Measurements from ENCODE around the gene ERICH6B.

ERICH6B gene

DNA sequence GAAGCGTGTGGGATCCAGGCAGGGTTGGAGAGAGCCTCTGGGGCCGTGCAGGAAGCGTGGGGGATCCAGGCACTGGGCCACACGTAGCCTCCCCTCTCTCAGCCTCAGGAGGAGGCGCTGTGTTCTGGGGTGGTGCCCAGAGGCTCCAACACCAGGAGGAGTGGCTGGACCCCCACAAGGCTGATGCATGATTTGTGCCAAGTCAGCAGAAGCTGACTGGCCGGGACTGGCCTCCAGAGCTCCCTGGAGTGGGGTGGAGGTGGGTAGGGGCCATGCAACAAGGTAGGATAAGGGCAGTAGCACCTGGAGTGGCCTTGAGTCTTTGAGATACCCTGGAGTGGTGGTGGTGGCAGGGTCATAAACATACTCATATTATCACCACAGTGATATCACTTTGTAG lies 75.3 kb downstream of the ERICH6B start:
- DNase-seq (ENCODE audit: low read depth in 1 of 2, low spot score in 1 of 2), result no peak
- no peak overlapping the region for H3K4me3 ChIP-seq (replicated peaks; ENCODE audit: insufficient read depth, low read length)
- no peak for TF ChIP-seq POLR2AphosphoS5 (IDR thresholded peaks at IDR 0.05; ENCODE audit: low read depth)
- TF ChIP-seq, protein P1, sequence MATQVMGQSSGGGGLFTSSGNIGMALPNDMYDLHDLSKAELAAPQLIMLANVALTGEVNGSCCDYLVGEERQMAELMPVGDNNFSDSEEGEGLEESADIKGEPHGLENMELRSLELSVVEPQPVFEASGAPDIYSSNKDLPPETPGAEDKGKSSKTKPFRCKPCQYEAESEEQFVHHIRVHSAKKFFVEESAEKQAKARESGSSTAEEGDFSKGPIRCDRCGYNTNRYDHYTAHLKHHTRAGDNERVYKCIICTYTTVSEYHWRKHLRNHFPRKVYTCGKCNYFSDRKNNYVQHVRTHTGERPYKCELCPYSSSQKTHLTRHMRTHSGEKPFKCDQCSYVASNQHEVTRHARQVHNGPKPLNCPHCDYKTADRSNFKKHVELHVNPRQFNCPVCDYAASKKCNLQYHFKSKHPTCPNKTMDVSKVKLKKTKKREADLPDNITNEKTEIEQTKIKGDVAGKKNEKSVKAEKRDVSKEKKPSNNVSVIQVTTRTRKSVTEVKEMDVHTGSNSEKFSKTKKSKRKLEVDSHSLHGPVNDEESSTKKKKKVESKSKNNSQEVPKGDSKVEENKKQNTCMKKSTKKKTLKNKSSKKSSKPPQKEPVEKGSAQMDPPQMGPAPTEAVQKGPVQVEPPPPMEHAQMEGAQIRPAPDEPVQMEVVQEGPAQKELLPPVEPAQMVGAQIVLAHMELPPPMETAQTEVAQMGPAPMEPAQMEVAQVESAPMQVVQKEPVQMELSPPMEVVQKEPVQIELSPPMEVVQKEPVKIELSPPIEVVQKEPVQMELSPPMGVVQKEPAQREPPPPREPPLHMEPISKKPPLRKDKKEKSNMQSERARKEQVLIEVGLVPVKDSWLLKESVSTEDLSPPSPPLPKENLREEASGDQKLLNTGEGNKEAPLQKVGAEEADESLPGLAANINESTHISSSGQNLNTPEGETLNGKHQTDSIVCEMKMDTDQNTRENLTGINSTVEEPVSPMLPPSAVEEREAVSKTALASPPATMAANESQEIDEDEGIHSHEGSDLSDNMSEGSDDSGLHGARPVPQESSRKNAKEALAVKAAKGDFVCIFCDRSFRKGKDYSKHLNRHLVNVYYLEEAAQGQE (IDR thresholded peaks at IDR 0.05; ENCODE audit: insufficient replicate concordance, low read depth), result no peak
- TF ChIP-seq, protein P2, sequence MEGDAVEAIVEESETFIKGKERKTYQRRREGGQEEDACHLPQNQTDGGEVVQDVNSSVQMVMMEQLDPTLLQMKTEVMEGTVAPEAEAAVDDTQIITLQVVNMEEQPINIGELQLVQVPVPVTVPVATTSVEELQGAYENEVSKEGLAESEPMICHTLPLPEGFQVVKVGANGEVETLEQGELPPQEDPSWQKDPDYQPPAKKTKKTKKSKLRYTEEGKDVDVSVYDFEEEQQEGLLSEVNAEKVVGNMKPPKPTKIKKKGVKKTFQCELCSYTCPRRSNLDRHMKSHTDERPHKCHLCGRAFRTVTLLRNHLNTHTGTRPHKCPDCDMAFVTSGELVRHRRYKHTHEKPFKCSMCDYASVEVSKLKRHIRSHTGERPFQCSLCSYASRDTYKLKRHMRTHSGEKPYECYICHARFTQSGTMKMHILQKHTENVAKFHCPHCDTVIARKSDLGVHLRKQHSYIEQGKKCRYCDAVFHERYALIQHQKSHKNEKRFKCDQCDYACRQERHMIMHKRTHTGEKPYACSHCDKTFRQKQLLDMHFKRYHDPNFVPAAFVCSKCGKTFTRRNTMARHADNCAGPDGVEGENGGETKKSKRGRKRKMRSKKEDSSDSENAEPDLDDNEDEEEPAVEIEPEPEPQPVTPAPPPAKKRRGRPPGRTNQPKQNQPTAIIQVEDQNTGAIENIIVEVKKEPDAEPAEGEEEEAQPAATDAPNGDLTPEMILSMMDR (IDR thresholded peaks at IDR 0.05; ENCODE audit: insufficient read depth, low read length), result no peak
- no peak for TF ChIP-seq SPI1 (IDR thresholded peaks at IDR 0.05; ENCODE audit: borderline replicate concordance, low read depth)
- TF ChIP-seq GABPA (IDR thresholded peaks at IDR 0.05; ENCODE audit: low read depth), result no peak

DNA sequence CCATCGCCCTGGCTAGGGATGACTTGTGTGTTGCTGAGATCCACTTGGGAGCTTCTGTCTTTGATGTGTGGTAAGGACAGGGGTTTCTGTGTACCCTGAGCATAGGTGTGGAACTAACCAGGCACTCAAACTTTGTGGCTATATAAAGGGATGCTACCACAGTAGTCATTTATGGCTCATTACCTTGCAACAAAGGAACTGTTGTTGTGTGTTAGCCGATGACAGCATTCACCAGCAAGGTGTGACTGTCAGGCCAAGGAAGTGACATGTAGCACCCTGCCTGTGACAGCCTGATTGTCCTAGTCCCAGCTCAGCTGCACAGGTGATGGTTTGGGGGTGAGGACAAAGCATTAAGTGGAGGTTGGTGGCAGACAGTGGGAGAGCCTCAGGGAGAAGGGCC lies 77.2 kb downstream of the ERICH6B start:
- Histone ChIP-seq H3K4me3 (replicated peaks; ENCODE audit: insufficient read depth, low read length) (no peak overlapping the region), H3K27me3 (ENCODE audit: insufficient read depth, poor library complexity, severe bottlenecking) (no peaks in the 10 kb centered on the region), H3K27ac (replicated peaks) (no peak overlapping the region)
- no peak for TF ChIP-seq POLR2AphosphoS5 (IDR thresholded peaks at IDR 0.05; ENCODE audit: low read depth)
- TF ChIP-seq, protein P1 (IDR thresholded peaks at IDR 0.05; ENCODE audit: insufficient replicate concordance, low read depth), result no peak
- TF ChIP-seq, protein P2 (IDR thresholded peaks at IDR 0.05; ENCODE audit: insufficient read depth, low read length), result no peak
- no peak for TF ChIP-seq GABPA (IDR thresholded peaks at IDR 0.05; ENCODE audit: low read depth)
- TF ChIP-seq SPI1 (IDR thresholded peaks at IDR 0.05; ENCODE audit: borderline replicate concordance, low read depth), result no peak
- no peak for DNase-seq (ENCODE audit: low read depth in 1 of 2, low spot score in 1 of 2)

More for the DNA sequence above, 75.3 kb downstream of the ERICH6B start:
- Histone ChIP-seq H3K27me3 (ENCODE audit: insufficient read depth, poor library complexity, severe bottlenecking) (no peaks in the 10 kb centered on the region), H3K27ac (replicated peaks) (no peak overlapping the region)

DNA sequence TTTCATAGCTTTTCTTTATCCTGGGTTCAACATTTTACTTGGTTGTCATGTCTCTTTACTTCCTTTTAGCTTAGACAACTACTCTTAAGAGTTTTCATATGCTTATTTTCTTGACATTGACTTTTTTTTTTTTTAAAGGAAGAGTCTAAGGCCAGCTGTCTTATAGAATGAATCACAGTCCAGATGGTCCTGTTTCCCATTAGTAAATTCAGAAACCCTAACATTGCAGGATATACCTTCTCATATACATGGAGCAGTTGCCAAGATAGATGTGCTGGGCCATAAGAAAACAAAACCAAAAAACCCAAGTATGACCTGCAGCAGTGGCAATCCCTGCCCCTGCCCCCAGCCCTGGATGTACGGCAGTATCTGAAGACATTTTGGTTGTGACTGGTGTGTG lies 78.0 kb downstream of the ERICH6B start:
- no peaks in the 10 kb centered on the region for H3K27me3 ChIP-seq (ENCODE audit: insufficient read depth, poor library complexity, severe bottlenecking)
- no peak for DNase-seq (ENCODE audit: low read depth in 1 of 2, low spot score in 1 of 2)
- TF ChIP-seq, protein P1 (IDR thresholded peaks at IDR 0.05; ENCODE audit: insufficient replicate concordance, low read depth), result no peak
- TF ChIP-seq GABPA (IDR thresholded peaks at IDR 0.05; ENCODE audit: low read depth), result no peak
- TF ChIP-seq, protein P2 (IDR thresholded peaks at IDR 0.05; ENCODE audit: insufficient read depth, low read length), result no peak
- TF ChIP-seq SPI1 (IDR thresholded peaks at IDR 0.05; ENCODE audit: borderline replicate concordance, low read depth), result no peak
- no peak for TF ChIP-seq POLR2AphosphoS5 (IDR thresholded peaks at IDR 0.05; ENCODE audit: low read depth)
- no peak overlapping the region for H3K27ac ChIP-seq (replicated peaks)
- H3K4me3 ChIP-seq (replicated peaks; ENCODE audit: insufficient read depth, low read length), result no peak overlapping the region
